Esophagus squamous epithelium (tissue), 4 donors: Measurements from ENCODE around the gene DAB2IP.

Experiments
- CTCF ChIP-seq, 6 experiments: fragments of 450-650 bp in 4 of 6; fragments of 200-600 bp in 2 of 6; sonication (generic) in 2 of 6; IDR thresholded peaks; one replicate each; pipeline ENCODE4 v1.5.1; 2016 to 2019; ENCODE audit warnings: antibody characterized with exemption in 6 of 6, mild to moderate bottlenecking in 4 of 6, moderate library complexity in 4 of 6
- POLR2A ChIP-seq, 4 donors: fragments of 450-650 bp; IDR thresholded peaks; one replicate each; pipeline ENCODE4 v1.6.1; 2017; ENCODE audit warnings: antibody characterized with exemption in 4 of 4, mild to moderate bottlenecking in 4 of 4, moderate library complexity in 3 of 4

GRCh38 chr9:121827251-121827967, 176.0 kb downstream of the DAB2IP start:
- no peak for TF ChIP-seq CTCF (IDR thresholded peaks at IDR 0.05)
- TF ChIP-seq POLR2A (IDR thresholded peaks at IDR 0.05) = no peak
